NCI-H2171 treated with DMSO at 0.1 percent for 48 hours (cell line): ENCODE results near the gene ENGASE.

Source experiments
- DNase-seq: peaks from one replicate; lab custom pipeline; 2025; lab: John Stamatoyannopoulos, UW

The ENGASE gene

GRCh38 chr17:79115487-79115886 is 40.9 kb downstream of the ENGASE start:
- no peak for DNase-seq

- no peak for DNase-seq
These were observed 42.1 kb downstream of the ENGASE start for GRCh38 chr17:79116575-79117368.

GRCh38 chr17:79117905-79118487 is 43.4 kb downstream of the ENGASE start:
- DNase-seq = no peak

GRCh38 chr17:79118924-79119323 is 44.3 kb downstream of the ENGASE start:
- no peak for DNase-seq

- no peak for DNase-seq
These were observed 45.6 kb downstream of the ENGASE start for GRCh38 chr17:79120259-79120658.

- DNase-seq = no peak
These were observed 49.4 kb downstream of the ENGASE start for GRCh38 chr17:79123988-79124387.

GRCh38 chr17:79124513-79125209 is 50.0 kb downstream of the ENGASE start:
- no peak for DNase-seq

- no peak for DNase-seq
These were observed 50.9 kb downstream of the ENGASE start for GRCh38 chr17:79125503-79125902.

GRCh38 chr17:79126139-79126538 is 51.5 kb downstream of the ENGASE start:
- no peak for DNase-seq

- no peak for DNase-seq
These were observed 53.0 kb downstream of the ENGASE start for GRCh38 chr17:79127534-79128135.

- DNase-seq = no peak
These were observed 54.9 kb downstream of the ENGASE start for GRCh38 chr17:79129523-79129922.

- DNase-seq = no peak
These were observed 56.1 kb downstream of the ENGASE start for GRCh38 chr17:79130536-79131273.

- DNase-seq = no peak
These were observed 56.6 kb downstream of the ENGASE start for GRCh38 chr17:79131274-79131635.

GRCh38 chr17:79131701-79132100 is 57.1 kb downstream of the ENGASE start:
- DNase-seq = no peak

GRCh38 chr17:79132271-79133064 is 57.8 kb downstream of the ENGASE start:
- DNase-seq = no peak

- no peak for DNase-seq
These were observed 58.6 kb downstream of the ENGASE start for GRCh38 chr17:79133214-79133613.

GRCh38 chr17:79133985-79134384 is 59.4 kb downstream of the ENGASE start:
- DNase-seq = no peak

GRCh38 chr17:79135011-79135410 is 60.4 kb downstream of the ENGASE start:
- no peak for DNase-seq

GRCh38 chr17:79135628-79136405 is 61.2 kb downstream of the ENGASE start:
- no peak for DNase-seq
